ENCODE data around the gene PEDS1.
A peak's percentile ranks its signal among the peaks of the same experiment; 100 is the strongest.
"Not testable (repeated sequence)": the region's sequence is repeated elsewhere in the genome, so short reads cannot be mapped to it uniquely, and the experiment has no call there.

The PEDS1 gene

DNA sequence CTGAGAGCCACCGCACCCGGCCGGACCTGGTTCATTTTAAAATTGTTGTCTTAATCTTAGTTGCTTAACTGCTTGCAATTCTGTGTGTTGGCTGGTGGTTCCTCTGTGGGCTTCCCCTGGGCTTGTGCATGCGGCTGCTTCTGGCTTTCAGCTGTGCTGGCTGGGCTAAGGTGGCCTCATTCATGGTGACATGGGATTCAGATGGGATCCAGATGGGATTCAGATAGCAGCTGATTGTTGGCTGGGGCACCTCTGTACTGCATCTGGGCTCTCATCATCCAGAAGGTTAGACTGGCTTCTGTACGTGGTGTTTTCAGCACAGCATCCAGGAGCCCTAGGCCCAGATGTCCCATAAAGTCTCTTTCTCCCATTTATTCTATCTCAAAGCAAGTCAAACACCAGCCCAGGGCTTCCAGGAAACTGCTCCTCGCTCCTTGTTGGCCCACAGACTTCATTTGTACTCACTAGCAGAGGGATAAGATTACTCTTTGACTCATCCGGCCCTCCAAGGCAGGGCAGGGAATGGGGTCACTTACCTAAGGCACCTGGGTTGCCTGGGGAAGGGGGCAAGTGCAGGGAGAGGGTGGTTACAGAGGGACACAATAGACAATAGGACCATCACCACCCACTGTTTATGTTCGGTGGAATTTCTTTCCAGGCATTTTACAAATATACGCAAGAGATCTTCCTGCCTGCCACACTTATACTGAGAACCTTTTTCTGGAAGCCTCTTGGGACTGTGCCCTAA lies 10.2 kb upstream of the PEDS1 start:
- peak; percentile 14 for DNase-seq (ENCODE audit: low spot score)

DNA sequence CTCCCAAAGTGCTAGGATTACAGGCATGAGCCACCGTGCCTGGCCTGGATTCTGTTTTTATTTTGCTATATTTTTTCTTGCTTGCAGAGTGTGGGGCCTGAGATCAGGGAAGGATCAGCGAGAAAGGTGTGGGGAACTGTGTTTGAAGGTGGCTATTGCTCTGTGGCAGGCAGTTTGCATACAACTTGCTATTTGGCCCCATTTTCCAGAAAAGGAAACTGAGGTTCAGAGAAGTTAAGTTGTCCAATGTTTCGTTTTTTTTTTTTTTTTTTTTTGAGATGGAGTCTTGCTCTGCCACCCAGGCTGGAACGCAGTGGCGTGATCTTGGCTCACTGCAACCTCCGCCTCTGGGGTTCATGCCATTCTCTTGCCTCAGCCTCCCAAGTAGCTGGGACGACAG lies 8.0 kb upstream of the PEDS1 start:
- DNase-seq (ENCODE audit: low spot score): not testable (repeated sequence)

DNA sequence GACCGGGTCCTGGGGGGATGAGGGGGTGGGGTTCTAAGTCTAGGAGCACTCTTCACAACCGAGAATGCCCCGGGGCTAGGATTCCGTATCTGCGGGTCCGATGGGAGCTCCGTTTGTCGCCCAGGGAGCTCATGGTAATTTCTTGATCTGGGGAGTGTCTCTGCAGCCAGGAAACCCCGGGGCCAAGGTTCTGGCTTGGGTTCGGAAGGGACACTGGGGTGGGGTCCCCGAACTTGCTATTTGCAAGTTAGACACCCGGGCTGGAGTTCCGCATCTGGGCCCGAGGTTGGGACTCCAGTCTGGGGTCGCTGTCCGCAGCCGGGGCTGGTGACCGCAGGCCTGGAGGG lies 397 bp downstream of the PEDS1 start:
- no peak for DNase-seq (ENCODE audit: low spot score)

DNA sequence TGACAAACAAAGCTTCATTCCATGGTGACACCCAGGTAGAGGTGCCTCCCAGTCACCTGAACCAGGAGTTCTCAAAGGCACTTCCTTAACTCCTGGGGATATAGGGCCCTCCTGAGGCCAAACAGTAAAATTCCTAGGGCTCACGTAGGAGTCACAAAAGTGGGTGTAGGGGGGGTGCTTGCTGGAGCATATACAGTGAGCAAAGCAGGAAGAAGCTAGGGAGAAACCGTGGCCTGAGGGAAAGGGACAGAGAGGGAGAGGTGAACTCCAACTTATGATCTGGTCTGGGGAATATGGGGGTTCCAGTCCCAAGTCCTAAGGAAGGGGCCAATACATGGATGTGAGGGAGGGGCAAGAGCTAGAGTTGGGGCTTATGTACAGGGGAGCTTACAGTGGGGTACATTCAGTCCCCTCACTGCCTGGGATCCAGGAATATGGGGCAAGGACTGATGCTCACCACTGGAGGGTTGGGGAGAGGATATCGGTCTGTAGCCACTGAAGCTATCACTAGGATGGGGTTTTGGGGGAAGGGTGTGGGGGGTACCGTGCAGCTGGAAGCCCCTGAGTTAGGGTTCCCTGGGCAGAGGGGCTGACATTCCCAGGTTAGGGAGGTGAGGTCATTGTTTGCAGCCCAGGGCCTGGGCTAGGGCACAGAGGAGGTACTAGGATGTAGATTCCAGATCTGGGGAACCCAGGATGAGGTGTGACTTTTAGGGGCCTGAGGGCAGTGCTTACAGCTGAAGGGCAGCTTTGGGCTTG lies 950 bp downstream of the PEDS1 start:
- no peak for DNase-seq (ENCODE audit: low spot score)

DNA sequence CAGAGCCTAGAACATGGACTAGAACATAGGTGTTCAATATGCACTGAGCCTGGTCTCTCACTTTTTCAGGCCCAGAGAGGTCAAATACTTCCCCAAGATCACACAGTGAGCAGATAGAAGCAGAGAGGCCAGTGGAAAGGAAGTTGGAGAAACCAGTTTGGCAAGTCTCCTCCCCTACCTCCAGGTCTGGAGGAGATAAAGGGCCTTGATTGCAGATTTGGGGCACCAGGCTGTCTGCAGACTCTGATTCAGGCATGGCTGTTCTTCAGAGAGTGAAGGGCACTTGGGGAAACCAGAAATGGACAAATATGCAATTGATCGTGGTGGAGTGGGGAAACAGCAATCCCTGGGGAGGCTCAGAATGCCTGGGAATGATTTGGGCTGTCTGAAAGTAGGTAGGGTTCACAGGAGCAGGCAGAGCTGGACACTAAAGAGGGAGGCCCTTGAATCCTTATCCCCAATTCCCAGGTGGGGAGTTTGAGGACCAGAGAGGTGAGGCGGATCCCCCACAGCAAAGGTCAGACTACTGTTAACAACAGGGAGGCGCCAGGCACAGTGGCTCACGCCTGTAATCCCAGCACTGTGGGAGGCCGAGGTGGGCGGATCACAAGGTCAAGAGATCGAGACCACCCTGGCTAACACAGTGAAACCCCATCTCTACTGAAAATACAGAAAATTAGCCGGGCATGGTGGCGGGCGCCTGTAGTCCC lies 2.3 kb downstream of the PEDS1 start:
- DNase-seq (ENCODE audit: low spot score): no peak

DNA sequence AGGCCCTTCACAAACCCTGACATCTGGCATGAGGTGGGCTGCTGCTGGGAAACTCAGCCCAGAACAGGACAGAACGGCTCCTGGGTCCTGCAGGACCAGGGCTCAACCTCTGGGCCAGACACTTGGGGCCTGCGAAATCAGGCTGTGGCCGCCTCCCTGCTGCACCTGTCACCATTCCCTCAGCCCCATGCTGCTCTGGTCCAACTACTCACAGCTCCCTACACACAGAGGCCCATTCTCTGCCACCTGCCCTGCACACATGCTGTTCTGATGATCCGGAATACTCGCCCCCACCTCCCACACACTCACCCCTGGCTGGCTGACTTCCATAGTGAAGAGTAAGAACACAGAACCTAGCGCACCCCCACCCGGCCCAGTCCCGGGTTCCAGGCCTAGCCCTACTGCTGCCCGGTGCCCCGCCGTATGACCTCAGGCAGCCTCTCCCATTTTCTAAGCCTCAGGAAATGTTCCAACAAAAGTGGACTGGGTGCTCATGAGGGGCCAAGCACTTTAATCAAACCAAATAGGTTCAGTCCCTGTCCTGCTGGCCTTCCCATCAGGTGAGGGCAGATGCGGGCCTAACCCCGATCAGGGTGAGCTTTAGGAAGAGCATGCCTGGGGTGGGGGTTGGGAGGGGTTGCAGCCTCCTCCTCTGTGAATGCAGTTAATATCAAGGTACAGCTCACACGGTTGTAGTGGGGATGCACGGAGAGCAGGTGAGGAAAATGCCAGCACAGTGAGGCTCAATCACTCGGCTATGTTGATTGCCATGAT lies 3.9 kb downstream of the PEDS1 start:
- no peak for DNase-seq (ENCODE audit: low spot score)

DNA sequence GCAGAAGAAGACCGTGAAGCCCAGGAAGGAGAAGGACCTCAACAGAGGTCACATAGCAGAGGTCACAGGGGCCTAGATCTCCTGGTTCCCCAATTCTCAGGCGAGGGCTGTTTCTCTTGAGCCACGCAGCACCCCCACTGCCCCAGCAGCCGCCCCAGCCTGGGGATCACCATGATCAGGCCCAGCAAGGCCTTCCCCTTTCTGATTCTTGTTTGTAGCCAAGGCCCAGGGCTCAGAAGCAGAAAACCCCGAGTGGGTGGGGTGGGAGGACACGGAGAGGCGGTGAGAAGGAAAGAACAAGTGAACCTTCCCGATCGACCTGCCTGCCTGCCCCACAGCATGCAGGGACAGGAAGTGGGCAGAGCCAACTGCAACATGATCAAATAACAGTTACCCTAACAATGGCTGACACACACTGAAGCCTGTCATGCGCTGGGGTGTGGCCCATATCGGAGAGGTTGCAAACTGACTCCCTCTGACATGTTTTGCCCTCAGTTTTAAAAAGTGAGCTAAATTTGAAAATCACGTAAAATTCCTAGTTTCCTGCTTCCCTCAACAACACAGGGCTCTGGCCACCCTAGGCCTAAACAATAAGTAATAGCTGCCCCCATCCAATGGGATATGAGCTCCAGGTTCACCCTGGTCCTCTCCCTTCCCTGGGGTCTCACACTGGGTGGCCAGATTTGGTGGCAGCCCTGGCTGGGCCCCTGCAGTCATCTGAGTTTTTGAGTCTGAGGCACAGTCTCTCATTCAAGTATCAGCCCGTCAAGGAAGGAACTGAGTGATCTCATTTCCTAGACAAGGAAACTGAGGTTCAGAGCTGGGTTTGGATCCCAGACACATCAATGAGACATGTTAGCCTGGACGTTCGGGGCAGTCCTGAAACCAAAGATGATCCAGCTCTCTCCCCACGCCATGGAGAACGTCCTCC lies 6.5 kb downstream of the PEDS1 start:
- DNase-seq (ENCODE audit: low spot score): peak; percentile 67

DNA sequence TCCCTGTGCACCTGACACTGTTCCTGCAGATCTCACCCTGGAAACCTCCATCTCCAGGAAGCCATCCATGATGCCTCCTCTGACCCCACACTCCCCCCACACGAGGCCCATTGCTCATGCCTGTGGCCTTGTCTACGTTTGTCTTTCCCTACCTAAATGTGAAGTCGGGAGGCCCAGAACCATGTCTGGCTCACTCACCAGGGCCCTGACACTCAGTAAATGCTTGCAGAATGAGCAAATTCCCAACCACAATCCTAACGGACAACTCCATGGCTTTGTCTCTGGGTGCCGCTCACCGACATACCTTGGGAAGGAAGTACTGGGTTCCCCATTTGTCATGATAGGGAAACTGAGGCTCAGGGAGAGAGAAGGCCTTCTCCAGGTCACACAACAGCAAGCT lies 7.3 kb downstream of the PEDS1 start:
- no peak for DNase-seq (ENCODE audit: low spot score)

DNA sequence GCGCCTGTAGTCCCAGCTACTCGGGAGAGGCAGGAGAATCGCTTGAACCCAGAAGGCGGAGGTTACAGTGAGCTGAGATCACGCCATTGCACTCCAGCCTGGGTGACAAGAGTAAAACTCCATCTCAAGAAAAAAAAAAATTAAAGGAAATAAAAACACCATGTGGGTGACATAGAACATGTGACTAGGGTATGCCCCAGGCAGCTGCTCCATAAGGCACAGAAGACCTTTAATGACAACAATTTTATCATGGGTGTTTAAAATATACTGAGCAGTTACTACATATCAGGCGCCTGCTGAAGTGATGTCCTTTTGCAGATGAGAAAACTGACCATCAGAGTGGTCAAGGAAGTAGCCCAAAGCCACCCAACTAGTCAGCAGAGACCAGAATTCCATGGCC lies 8.0 kb downstream of the PEDS1 start:
- DNase-seq (ENCODE audit: low spot score): no peak

DNA sequence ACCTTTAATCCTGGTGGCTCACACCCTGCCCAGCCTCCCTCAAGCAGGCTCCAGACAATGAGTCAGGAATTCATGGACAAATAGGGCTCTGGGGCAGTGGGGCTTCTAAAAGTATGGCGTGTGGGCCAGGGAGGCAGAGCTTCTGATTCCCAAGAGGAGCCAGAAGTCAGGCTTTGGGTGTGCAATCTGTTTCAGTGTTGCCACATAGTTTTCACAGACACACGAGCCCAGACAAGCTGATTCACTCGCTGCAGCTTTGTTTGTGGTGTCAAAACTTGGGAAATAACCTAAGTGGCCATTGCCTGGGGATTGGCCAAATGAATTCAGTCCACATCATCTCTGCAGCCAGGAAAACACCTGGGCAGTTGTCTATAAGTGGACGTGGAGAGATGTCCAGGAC lies 9.2 kb downstream of the PEDS1 start:
- DNase-seq (ENCODE audit: low spot score): no peak

DNA sequence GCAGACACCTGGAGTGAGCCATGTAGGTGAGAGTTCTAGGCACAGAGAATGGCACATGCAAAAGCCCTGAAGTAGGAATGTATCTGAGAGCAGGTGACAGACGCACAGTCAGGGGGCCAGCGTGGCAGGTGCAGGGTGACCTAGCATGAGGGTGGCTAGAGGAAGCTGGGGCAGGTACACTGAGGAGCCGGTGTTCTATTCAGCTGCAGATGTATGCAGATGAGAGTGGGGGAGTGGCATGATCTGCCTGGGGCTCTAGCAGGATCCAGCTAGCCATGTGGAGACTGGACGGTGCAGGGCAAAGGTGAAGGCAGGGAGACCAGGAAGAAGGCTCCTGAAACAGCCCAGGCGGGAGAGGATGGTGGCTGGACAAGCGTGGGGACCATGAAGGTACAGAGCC lies 10.7 kb downstream of the PEDS1 start:
- DNase-seq (ENCODE audit: low spot score): peak; percentile 45

DNA sequence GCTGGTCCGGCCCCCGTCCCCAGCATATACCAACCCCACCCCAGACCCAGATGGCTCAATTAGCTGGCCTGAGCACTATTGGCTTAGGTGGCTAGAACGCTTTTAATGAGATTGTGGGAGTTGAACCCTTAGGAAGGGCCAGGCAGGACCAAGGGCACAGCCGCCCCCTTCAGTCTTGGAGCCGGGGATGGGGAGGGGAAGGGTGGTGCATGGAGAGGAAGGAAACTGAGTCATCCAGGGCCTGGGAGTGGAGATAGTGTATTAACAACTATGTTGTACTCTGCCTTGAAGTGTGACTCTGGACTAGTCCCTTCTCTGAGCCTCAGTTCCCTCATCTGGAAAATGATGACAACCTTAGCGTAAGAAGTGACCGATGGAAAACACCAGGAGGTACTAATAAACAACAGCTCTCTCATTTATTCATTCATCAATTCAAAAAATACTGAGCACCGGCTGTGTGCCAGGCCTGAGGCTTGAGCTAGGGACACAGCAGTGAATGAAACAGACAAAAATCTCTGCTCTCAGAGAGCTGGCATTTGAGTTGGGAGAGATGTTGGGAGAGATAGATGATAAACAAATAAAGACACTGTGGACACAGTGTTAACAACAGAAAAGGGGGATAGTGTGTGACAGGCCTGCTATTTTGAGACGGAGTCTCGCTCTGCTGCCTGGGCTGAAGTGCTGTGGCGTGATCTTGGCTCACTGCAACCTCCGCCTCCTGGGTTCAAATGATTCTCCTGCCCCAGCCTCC lies 11.5 kb downstream of the PEDS1 start:
- DNase-seq (ENCODE audit: low spot score): no peak

DNA sequence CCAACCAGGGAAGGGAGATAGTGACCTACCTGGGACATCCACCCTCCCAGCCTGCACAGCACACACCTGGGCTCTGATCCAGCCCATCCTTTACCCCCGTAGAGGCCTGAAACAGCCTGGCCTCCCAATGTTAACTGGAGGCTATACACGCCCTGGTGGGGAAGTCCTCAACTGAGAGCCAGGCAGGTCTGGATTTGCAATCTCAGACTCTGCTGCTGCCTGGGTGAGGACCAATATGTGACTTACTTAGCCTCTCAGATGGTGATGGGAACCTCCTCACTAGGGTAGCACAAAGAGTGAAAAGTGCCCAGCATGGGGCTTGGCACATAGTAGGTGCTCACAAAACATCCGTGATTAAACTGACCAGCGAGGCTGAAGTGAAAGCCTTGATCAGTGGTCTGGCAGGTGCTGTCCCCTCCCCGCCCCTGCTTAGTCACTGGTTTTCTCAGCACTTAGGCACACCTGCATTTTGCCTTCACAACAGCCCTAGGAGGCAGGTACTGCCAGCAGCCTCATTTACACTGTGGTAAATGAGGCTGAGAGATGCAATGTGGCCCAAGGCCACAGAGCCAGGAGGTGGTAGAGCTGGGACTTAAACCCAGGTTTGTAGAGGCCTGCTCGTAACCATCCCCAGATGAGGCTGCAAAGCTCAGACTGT lies 12.4 kb downstream of the PEDS1 start:
- DNase-seq (ENCODE audit: low spot score): no peak

DNA sequence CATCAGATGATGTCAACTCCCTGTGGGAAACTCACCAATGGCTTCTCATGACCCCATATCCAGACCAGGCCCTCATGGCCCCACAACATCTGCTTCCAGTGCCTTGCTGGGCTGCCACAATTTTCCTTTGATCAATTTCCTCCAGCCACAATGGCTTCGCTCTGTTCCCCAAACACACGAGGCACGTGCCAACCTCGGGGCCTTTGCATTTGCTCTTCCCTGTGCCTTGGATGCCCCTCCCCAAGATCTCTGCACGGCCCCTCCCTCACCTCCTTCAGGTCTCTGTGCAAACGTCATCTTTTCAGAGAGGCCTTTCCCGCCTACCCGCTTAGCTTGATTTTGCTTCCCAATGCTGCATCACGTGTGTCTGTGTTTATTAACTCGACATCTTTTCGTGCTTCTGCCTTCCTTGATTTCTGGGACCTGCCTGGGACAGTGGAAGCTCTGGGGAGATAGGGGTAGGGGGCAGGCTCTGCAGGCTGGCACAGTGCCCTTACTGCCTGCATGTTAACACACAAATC lies 13.1 kb downstream of the PEDS1 start:
- DNase-seq (ENCODE audit: low spot score): no peak

DNA sequence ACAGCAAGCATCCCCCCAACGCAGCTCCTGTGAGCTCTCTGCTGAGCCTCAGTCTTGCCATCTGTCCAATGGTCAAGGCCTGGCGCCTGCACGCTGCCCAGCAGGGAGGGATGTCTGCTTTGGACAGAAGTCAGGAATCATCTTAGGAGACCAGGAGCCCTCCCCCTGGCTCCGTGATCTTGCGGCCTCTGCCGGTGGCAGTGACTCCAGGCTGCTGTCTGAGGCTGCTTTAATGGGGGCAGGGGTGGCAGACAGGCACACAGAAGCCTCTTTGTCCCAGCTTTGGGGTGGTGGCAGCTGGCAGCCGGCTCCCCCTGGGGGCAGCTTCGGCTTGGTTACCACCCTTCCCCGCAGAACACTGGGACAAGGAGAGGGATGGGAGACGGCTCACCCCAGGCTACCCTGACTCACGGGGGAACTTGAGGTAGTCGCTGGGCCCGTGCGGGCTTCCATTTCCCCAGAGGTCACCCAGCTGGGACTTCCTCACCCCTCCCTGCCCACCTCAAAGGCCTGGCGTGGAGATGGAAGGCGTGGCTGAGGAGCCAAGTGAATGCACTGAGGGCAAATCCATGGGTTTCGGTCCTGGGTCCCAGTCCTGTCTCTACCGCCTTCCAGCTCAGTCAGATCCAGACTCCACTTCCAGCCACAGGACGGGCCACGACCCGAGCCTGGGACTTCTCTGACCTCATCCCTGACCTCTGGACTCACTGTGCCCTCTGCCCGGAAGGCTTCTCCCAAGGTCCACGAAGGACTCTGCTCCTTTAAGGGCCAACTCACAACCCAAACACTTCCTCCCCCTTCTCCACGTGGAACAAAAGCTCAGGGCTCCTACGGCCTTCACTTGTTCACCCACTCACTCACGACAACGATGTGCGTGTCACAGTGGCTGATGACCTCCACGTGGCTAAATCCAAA lies 14.8 kb downstream of the PEDS1 start:
- peak; percentile 23 for DNase-seq (ENCODE audit: low spot score)

DNA sequence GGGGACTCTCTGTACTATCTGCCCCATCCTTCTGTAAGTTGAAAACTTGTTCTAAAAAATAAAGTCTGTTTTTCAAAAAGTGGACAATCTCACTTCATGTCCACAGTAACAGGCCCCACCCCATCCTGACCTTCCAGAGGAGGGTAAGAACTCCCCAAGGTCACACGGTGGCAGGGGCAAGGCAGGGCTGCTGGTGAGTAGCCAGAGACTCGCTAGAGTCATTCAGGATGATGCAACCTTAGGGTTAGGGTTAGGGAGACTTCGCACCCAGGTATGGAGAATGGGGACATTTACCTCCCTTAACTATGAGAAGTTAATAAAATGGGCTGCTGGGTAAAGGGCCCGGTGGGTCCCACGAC lies 15.4 kb downstream of the PEDS1 start:
- no peak for DNase-seq (ENCODE audit: low spot score)

DNA sequence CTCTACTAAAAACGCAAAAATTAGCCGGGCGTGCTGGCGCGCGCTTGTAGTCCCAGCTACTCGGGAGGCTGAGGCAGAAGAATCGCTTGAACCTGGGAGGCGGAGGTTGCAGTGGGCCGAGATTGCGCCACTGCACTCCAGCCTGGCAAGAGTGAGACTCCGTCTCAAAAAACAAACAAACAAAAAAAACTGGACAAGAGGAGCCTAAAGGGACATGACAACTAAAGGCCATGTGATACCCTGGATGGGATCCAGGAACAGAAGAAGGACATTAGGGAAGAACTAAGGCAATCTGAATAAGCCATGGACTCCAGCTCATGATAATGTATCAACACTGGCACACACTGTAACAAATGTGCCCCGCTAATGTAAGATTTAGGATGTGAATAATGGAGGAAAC lies 15.8 kb downstream of the PEDS1 start:
- not testable (repeated sequence) for DNase-seq (ENCODE audit: low spot score)

DNA sequence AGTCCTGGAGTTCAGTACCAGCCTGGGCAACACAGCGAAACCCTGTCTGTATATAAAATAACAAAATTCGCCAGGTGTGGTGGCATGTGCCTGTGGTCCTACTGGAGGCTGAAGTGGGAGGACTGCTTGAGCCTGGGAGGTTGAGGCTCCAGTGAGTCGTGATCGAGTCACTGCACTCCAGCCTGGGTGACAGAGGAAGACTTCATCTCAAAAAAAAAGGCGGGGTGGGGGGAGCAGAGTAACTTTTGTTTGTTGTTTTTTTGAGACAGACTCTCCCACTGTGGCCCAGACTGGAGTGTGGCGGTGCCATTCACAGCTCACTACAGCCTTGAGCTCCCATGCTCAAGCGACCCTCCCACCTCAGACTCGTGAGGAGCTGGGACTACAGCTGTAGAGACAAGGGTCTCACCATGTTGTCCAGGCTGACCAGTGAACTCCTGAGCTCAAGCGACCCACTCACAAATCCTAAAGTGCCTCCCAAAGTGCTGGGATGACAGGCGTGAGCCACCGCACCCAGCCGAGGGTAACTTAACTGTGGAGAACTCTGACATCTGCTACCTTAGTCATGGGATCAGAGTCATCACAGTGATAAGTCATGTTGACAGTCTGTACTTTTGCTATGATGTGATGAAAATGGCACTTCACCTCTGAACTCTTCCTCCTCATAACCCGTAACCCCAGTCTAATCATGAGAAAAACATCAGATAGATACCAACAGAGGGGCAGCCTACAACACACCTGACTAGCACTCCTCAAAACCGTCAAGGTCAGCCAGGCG lies 16.5 kb downstream of the PEDS1 start:
- no peak for DNase-seq (ENCODE audit: low spot score)

Data from iPS-NIHi11 (cell line).